ENCODE data around the gene ANXA9.
A peak's percentile ranks its signal among the peaks of the same experiment; 100 is the strongest.

Gene ANXA9

GRCh38 chr1:151008244-151009205 is 26.4 kb downstream of the ANXA9 start, which contains the start of gene PRUNE1:
Gene PRUNE1 (plus strand): TSS chr1:151008449. CDS start chr1:151008633, 184 bp downstream.
- H3K4me1 Mint-ChIP-seq, result peaks cover 64% of the 10 kb centered on the region
- peak within 1 kb of the TSS; percentile 97 for H3K4me3 Mint-ChIP-seq
- no peaks in the 10 kb centered on the region for H3K9me3 Mint-ChIP-seq
- ATAC-seq, result peak; percentile 98
- peaks cover 5% of the 10 kb centered on the region for H3K36me3 Mint-ChIP-seq
- peak within 1 kb of the TSS; percentile 98 for H3K27ac Mint-ChIP-seq
- no peaks in the 10 kb centered on the region for H3K27me3 Mint-ChIP-seq

GRCh38 chr1:151009206-151009587 is 27.1 kb downstream of the ANXA9 start:
- ATAC-seq, result no peak
- peaks cover 5% of the 10 kb centered on the region for H3K36me3 Mint-ChIP-seq
- peaks cover 62% of the 10 kb centered on the region for H3K4me1 Mint-ChIP-seq
- no peaks in the 10 kb centered on the region for H3K9me3 Mint-ChIP-seq
- H3K27ac Mint-ChIP-seq, result peak overlapping the region; percentile 98
- H3K4me3 Mint-ChIP-seq, result peak overlapping the region; percentile 97
- H3K27me3 Mint-ChIP-seq, result no peaks in the 10 kb centered on the region

- Mint-ChIP-seq H3K27me3 (no peaks in the 10 kb centered on the region), H3K4me1 (peaks cover 59% of the 10 kb centered on the region), H3K27ac (no peak overlapping the region)
These were observed 27.7 kb downstream of the ANXA9 start for GRCh38 chr1:151009674-151010345.

GRCh38 chr1:151010346-151010726 is 28.2 kb downstream of the ANXA9 start:
- Mint-ChIP-seq H3K4me3 (no peak overlapping the region), H3K27me3 (no peaks in the 10 kb centered on the region), H3K4me1 (peaks cover 54% of the 10 kb centered on the region), H3K27ac (no peak overlapping the region), H3K9me3 (no peaks in the 10 kb centered on the region), H3K36me3 (peaks cover 5% of the 10 kb centered on the region)
- no peak for ATAC-seq

More at GRCh38 chr1:151009674-151010345, 27.7 kb downstream of the ANXA9 start:
- ATAC-seq, result no peak
- peaks cover 5% of the 10 kb centered on the region for H3K36me3 Mint-ChIP-seq
- no peaks in the 10 kb centered on the region for H3K9me3 Mint-ChIP-seq
- peak overlapping the region; percentile 97 for H3K4me3 Mint-ChIP-seq

- no peak for ATAC-seq
- H3K27me3 Mint-ChIP-seq, result no peaks in the 10 kb centered on the region
- H3K4me1 Mint-ChIP-seq, result peaks cover 44% of the 10 kb centered on the region
- H3K36me3 Mint-ChIP-seq, result peaks cover 5% of the 10 kb centered on the region
- H3K4me3 Mint-ChIP-seq, result no peak overlapping the region
- H3K9me3 Mint-ChIP-seq, result no peaks in the 10 kb centered on the region
- no peak overlapping the region for H3K27ac Mint-ChIP-seq
These were observed 29.2 kb downstream of the ANXA9 start for GRCh38 chr1:151011154-151011850.

- Mint-ChIP-seq H3K27me3 (no peaks in the 10 kb centered on the region), H3K9me3 (no peaks in the 10 kb centered on the region), H3K36me3 (peaks cover 5% of the 10 kb centered on the region), H3K4me3 (no peak overlapping the region), H3K27ac (no peak overlapping the region), H3K4me1 (peaks cover 28% of the 10 kb centered on the region)
- ATAC-seq, result no peak
These were observed 30.8 kb downstream of the ANXA9 start for GRCh38 chr1:151012684-151013471.

- H3K36me3 Mint-ChIP-seq, result peaks cover 6% of the 10 kb centered on the region
- no peak for ATAC-seq
- H3K9me3 Mint-ChIP-seq, result no peaks in the 10 kb centered on the region
- H3K27ac Mint-ChIP-seq, result no peak overlapping the region
- H3K27me3 Mint-ChIP-seq, result no peaks in the 10 kb centered on the region
- H3K4me3 Mint-ChIP-seq, result no peak overlapping the region
- H3K4me1 Mint-ChIP-seq, result peaks cover 22% of the 10 kb centered on the region
These were observed 31.4 kb downstream of the ANXA9 start for GRCh38 chr1:151013518-151013917.

- H3K27me3 Mint-ChIP-seq, result no peaks in the 10 kb centered on the region
- peaks cover 6% of the 10 kb centered on the region for H3K4me1 Mint-ChIP-seq
- peak; percentile 83 for ATAC-seq
- no peaks in the 10 kb centered on the region for H3K9me3 Mint-ChIP-seq
- no peak overlapping the region for H3K4me3 Mint-ChIP-seq
- H3K27ac Mint-ChIP-seq, result no peak overlapping the region
- H3K36me3 Mint-ChIP-seq, result peaks cover 32% of the 10 kb centered on the region
These were observed 42.6 kb downstream of the ANXA9 start for GRCh38 chr1:151024540-151025146.

- Mint-ChIP-seq H3K9me3 (no peaks in the 10 kb centered on the region), H3K27me3 (no peaks in the 10 kb centered on the region), H3K36me3 (peaks cover 48% of the 10 kb centered on the region), H3K4me3 (no peak overlapping the region), H3K4me1 (peaks cover 6% of the 10 kb centered on the region), H3K27ac (no peak overlapping the region)
- ATAC-seq, result no peak
These were observed 44.4 kb downstream of the ANXA9 start for GRCh38 chr1:151026460-151026859.

- Mint-ChIP-seq H3K4me1 (no peaks in the 10 kb centered on the region), H3K36me3 (peaks cover 57% of the 10 kb centered on the region), H3K4me3 (no peak overlapping the region), H3K9me3 (no peaks in the 10 kb centered on the region), H3K27me3 (no peaks in the 10 kb centered on the region), H3K27ac (no peak overlapping the region)
- no peak for ATAC-seq
These were observed 50.1 kb downstream of the ANXA9 start for GRCh38 chr1:151032164-151032563.

GRCh38 chr1:151035167-151035566 is 53.1 kb downstream of the ANXA9 start:
- Mint-ChIP-seq H3K36me3 (peaks cover 47% of the 10 kb centered on the region), H3K4me3 (no peak overlapping the region), H3K27ac (peak overlapping the region; percentile 1), H3K27me3 (no peaks in the 10 kb centered on the region), H3K4me1 (no peaks in the 10 kb centered on the region), H3K9me3 (no peaks in the 10 kb centered on the region)
- ATAC-seq, result no peak

- no peaks in the 10 kb centered on the region for H3K9me3 Mint-ChIP-seq
- H3K27me3 Mint-ChIP-seq, result no peaks in the 10 kb centered on the region
- no peaks in the 10 kb centered on the region for H3K4me1 Mint-ChIP-seq
- H3K4me3 Mint-ChIP-seq, result no peak within 1 kb of the TSS
- no peak within 1 kb of the TSS for H3K27ac Mint-ChIP-seq
- ATAC-seq, result no peak
- H3K36me3 Mint-ChIP-seq, result peaks cover 35% of the 10 kb centered on the region
These were observed 54.3 kb downstream of the ANXA9 start, which contains the start of gene BNIPL for GRCh38 chr1:151036356-151036755. Gene BNIPL (plus strand): TSS chr1:151036586. CDS start chr1:151036726, 140 bp downstream.

GRCh38 chr1:151037032-151037431 is 54.9 kb downstream of the ANXA9 start:
- no peak for ATAC-seq
- no peaks in the 10 kb centered on the region for H3K4me1 Mint-ChIP-seq
- no peak overlapping the region for H3K27ac Mint-ChIP-seq
- no peaks in the 10 kb centered on the region for H3K27me3 Mint-ChIP-seq
- H3K4me3 Mint-ChIP-seq, result no peak overlapping the region
- peaks cover 32% of the 10 kb centered on the region for H3K36me3 Mint-ChIP-seq
- H3K9me3 Mint-ChIP-seq, result no peaks in the 10 kb centered on the region

- no peak overlapping the region for H3K4me3 Mint-ChIP-seq
- no peak overlapping the region for H3K27ac Mint-ChIP-seq
- no peaks in the 10 kb centered on the region for H3K27me3 Mint-ChIP-seq
- peaks cover 23% of the 10 kb centered on the region for H3K36me3 Mint-ChIP-seq
- no peaks in the 10 kb centered on the region for H3K4me1 Mint-ChIP-seq
- no peak for ATAC-seq
- H3K9me3 Mint-ChIP-seq, result no peaks in the 10 kb centered on the region
These were observed 57.4 kb downstream of the ANXA9 start for GRCh38 chr1:151039521-151039920.

Data from stimulated activated memory B cell treated with anti-CD40 and anti-IgM and Interleukin-4, amounts not matched to agents 10 μg/mL and 1 μg/mL and 100 μg/mL, for 72 hours (primary cell).